NCI-H1417 treated with DMSO at 0.1 percent for 48 hours (cell line): ENCODE results near the gene PRR3.
"Not testable (repeated sequence)": the region's sequence is repeated elsewhere in the genome, so short reads cannot be mapped to it uniquely, and the experiment has no call there.

Experiments used
- DNase-seq: peaks from one replicate; lab custom pipeline; 2025; lab: John Stamatoyannopoulos, UW

PRR3 gene

GRCh38 chr6:30571762-30572082, 14.6 kb downstream of the PRR3 start:
- DNase-seq = no peak

GRCh38 chr6:30572148-30572547, 15.1 kb downstream of the PRR3 start:
- DNase-seq = no peak

GRCh38 chr6:30573113-30573512, 16.0 kb downstream of the PRR3 start:
- DNase-seq = no peak

GRCh38 chr6:30578051-30578450, 21.0 kb downstream of the PRR3 start:
- DNase-seq = no peak

GRCh38 chr6:30583921-30584320, 26.8 kb downstream of the PRR3 start:
- no peak for DNase-seq

GRCh38 chr6:30589754-30590358, 32.8 kb downstream of the PRR3 start:
- no peak for DNase-seq

GRCh38 chr6:30590509-30590908, 33.4 kb downstream of the PRR3 start:
- no peak for DNase-seq

- no peak for DNase-seq
These were observed 33.9 kb downstream of the PRR3 start for GRCh38 chr6:30591008-30591407.

- no peak for DNase-seq
These were observed 35.2 kb downstream of the PRR3 start for GRCh38 chr6:30592287-30592686.

GRCh38 chr6:30597315-30598144, 40.4 kb downstream of the PRR3 start:
- DNase-seq = not testable (repeated sequence)

- no peak for DNase-seq
These were observed 42.0 kb downstream of the PRR3 start for GRCh38 chr6:30598912-30599624.

GRCh38 chr6:30599625-30600324, 42.7 kb downstream of the PRR3 start:
- DNase-seq = no peak

- no peak for DNase-seq
These were observed 43.4 kb downstream of the PRR3 start for GRCh38 chr6:30600451-30600961.

GRCh38 chr6:30601436-30601814, 44.3 kb downstream of the PRR3 start:
- DNase-seq = no peak

- no peak for DNase-seq
These were observed 44.9 kb downstream of the PRR3 start for GRCh38 chr6:30601815-30602641.

- no peak for DNase-seq
These were observed 46.9 kb downstream of the PRR3 start for GRCh38 chr6:30603961-30604360.

- no peak for DNase-seq
These were observed 53.0 kb downstream of the PRR3 start for GRCh38 chr6:30610065-30610464.

GRCh38 chr6:30611150-30611855, 54.2 kb downstream of the PRR3 start:
- no peak for DNase-seq

- DNase-seq = no peak
These were observed 54.7 kb downstream of the PRR3 start for GRCh38 chr6:30611856-30612194.

- DNase-seq = no peak
These were observed 55.1 kb downstream of the PRR3 start for GRCh38 chr6:30612213-30612612.

GRCh38 chr6:30612687-30613248, 55.7 kb downstream of the PRR3 start:
- no peak for DNase-seq
